ENCODE results near the gene CARF.

- TF ChIP-seq FOSL2 (IDR thresholded peaks at IDR 0.05; ENCODE audit: borderline replicate concordance, low read depth) (no peak), REST (IDR thresholded peaks at IDR 0.05; ENCODE audit: low read depth, low read length) (no peak), GATA2 (CRISPR knock-in tag; IDR thresholded peaks at IDR 0.05) (no peak), POLR2AphosphoS5 (IDR thresholded peaks at IDR 0.05; ENCODE audit: low read depth, low read length) (no peak), SIN3A (IDR thresholded peaks at IDR 0.05; ENCODE audit: borderline replicate concordance, low read depth, low read length) (no peak), EP300 (IDR thresholded peaks at IDR 0.05; ENCODE audit: borderline replicate concordance in 1 of 2, low read depth in 1 of 2, low read length in 1 of 2) (no peak), CTCF (IDR thresholded peaks at IDR 0.05) (no peak), FOXM1 (IDR thresholded peaks at IDR 0.05; ENCODE audit: low read depth) (no peak)
These were observed 51.6 kb downstream of the CARF start for GRCh38 chr2:202963712-202964111.

All from SK-N-SH (cell line).